Activated B cell treated with CpG ODN at 0.5 μM for 24 hours (primary cell): ENCODE measurements around the gene M1AP. TPM values are rescaled to one million over a fixed set of nuclear protein-coding genes. Genes with fewer than 3 reads are reported as not detected.

Experiments
- ATAC-seq: fragments of 200-7000 bp; cut with Tn5 transposase; one replicate; pipeline ENCODE4 v1.10.0; 2021; ENCODE audit warnings: low read depth, mild to moderate bottlenecking, moderate library complexity
- CTCF ChIA-PET: fragments of 350-600 bp; sonication (Branson Sonifier 250); formaldehyde crosslinking; loops from one replicate; lab custom pipeline; 2021; ENCODE audit warnings: antibody characterized with exemption; lab: Charles Lee
- POLR2A ChIA-PET: fragments of 350-600 bp; sonication (Branson Sonifier 250); formaldehyde crosslinking; loops from one replicate; lab custom pipeline; 2021; ENCODE audit warnings: antibody characterized with exemption; lab: Charles Lee
- DNase-seq: peaks from one replicate; pipeline ENCODE4 v3.0.0; 2022
- H3K27ac Mint-ChIP-seq: one replicate; pipeline ENCODE4 v1.8.0; 2020; ENCODE audit warnings: mixed read lengths
- H3K27me3 Mint-ChIP-seq: one replicate; pipeline ENCODE4 v1.8.0; 2021; ENCODE audit warnings: mixed read lengths
- H3K36me3 Mint-ChIP-seq: one replicate; pipeline ENCODE4 v1.8.0; 2021; ENCODE audit warnings: low read depth, mixed read lengths
- H3K4me1 Mint-ChIP-seq: one replicate; pipeline ENCODE4 v1.8.0; 2021; ENCODE audit warnings: mixed read lengths
- H3K4me3 Mint-ChIP-seq: one replicate; pipeline ENCODE4 v1.8.0; 2020; ENCODE audit warnings: mild to moderate bottlenecking, mixed read lengths
- H3K9me3 Mint-ChIP-seq: one replicate; pipeline ENCODE4 v1.8.0; 2020; ENCODE audit warnings: mixed read lengths
- CTCF ChIP-seq: fragments of 200-600 bp; IDR thresholded peaks from one replicate; pipeline ENCODE4 v1.8.0; 2022; ENCODE audit warnings: antibody characterized with exemption, mild to moderate bottlenecking
- intact Hi-C: fragments of 100-400 bp; cut with micrococcal nuclease; formaldehyde crosslinking; loops from one replicate; pipeline ENCODE4 v1.15.1; 2024
- total RNA-seq: library from RNA; stranded (reverse); gene quantifications from 2 replicates; pipeline ENCODE4 v1.2.3, GENCODE V29; 2022

M1AP gene
- total RNA-seq, 1 donor from 2014 or later, result not detected

- ATAC-seq, result peak; percentile 29
- CTCF ChIA-PET, result interaction anchor here (1.7 to 3.5 kb wide), 2 partner anchors 11 to 45 kb away, joined by 4 to 21 read pairs; no protein-coding TSS in a partner anchor
- intact Hi-C loops, result no loop called here
- Mint-ChIP-seq H3K27me3 (no peaks in the 10 kb centered on the region), H3K27ac (peak overlapping the region; percentile 46), H3K36me3 (no peaks in the 10 kb centered on the region), H3K9me3 (no peaks in the 10 kb centered on the region), H3K4me1 (peaks cover 37% of the 10 kb centered on the region), H3K4me3 (no peak overlapping the region)
- no peak for DNase-seq
- no peak for TF ChIP-seq CTCF
- POLR2A ChIA-PET, result interaction anchor here (1.1 to 1.6 kb wide), 6 partner anchors 21 to 163 kb away, joined by 3 to 5 read pairs (median 4); partner anchors contain the start of genes AUP1, CCDC142, HTRA2 and TTC31
These were observed 70.7 kb downstream of the M1AP start for GRCh38 chr2:74577448-74577847.

GRCh38 chr2:74576863-74577229 lies 71.3 kb downstream of the M1AP start:
- no peak for TF ChIP-seq CTCF
- no peaks in the 10 kb centered on the region for H3K27me3 Mint-ChIP-seq
- CTCF ChIA-PET, result interaction anchor here (1.1 to 3.5 kb wide), 4 partner anchors 11 to 242 kb away, joined by 3 to 21 read pairs (median 4); partner anchors contain the start of genes CCDC142 and TTC31
- H3K4me1 Mint-ChIP-seq, result peaks cover 37% of the 10 kb centered on the region
- peak overlapping the region; percentile 46 for H3K27ac Mint-ChIP-seq
- intact Hi-C loops, result no loop called here
- ATAC-seq (peak; percentile 22), DNase-seq (no peak)
- H3K36me3 Mint-ChIP-seq, result no peaks in the 10 kb centered on the region
- POLR2A ChIA-PET, result interaction anchor here (0.8 to 1.6 kb wide), 7 partner anchors 21 to 162 kb away, joined by 3 to 5 read pairs (median 4); partner anchors contain the start of genes AUP1, CCDC142, HTRA2 and TTC31
- H3K4me3 Mint-ChIP-seq, result no peak overlapping the region
- no peaks in the 10 kb centered on the region for H3K9me3 Mint-ChIP-seq

GRCh38 chr2:74576211-74576862 lies 71.8 kb downstream of the M1AP start:
- Mint-ChIP-seq H3K4me3 (no peak overlapping the region), H3K4me1 (peaks cover 37% of the 10 kb centered on the region), H3K9me3 (no peaks in the 10 kb centered on the region), H3K27me3 (no peaks in the 10 kb centered on the region), H3K36me3 (no peaks in the 10 kb centered on the region), H3K27ac (peak overlapping the region; percentile 46)
- DNase-seq, result no peak
- ATAC-seq, result no peak
- CTCF ChIA-PET, result interaction anchor here (1.1 to 3.5 kb wide), 4 partner anchors 12 to 241 kb away, joined by 3 to 21 read pairs (median 4); partner anchors contain the start of genes CCDC142 and TTC31
- no peak for TF ChIP-seq CTCF
- intact Hi-C loops, result no loop called here
- POLR2A ChIA-PET, result interaction anchor here (0.8 to 2.5 kb wide), 7 partner anchors 20 to 162 kb away, joined by 3 to 6 read pairs (median 5); partner anchors contain the start of genes AUP1, HTRA2 and WBP1

GRCh38 chr2:74575320-74575719 lies 72.8 kb downstream of the M1AP start:
- peaks cover 37% of the 10 kb centered on the region for H3K4me1 Mint-ChIP-seq
- POLR2A ChIA-PET, result interaction anchor here (1.1 to 2.5 kb wide), 5 partner anchors 20 to 154 kb away, joined by 3 to 6 read pairs (median 5); partner anchors contain the start of genes C2orf81 and HTRA2
- CTCF ChIA-PET, result interaction anchor here (2.4 to 3.5 kb wide), 2 partner anchors 10 to 13 kb away, joined by 11 to 21 read pairs; no protein-coding TSS in a partner anchor
- H3K9me3 Mint-ChIP-seq, result no peaks in the 10 kb centered on the region
- H3K36me3 Mint-ChIP-seq, result no peaks in the 10 kb centered on the region
- no peaks in the 10 kb centered on the region for H3K27me3 Mint-ChIP-seq
- no peak for TF ChIP-seq CTCF
- no peak overlapping the region for H3K4me3 Mint-ChIP-seq
- DNase-seq (no peak), ATAC-seq (no peak)
- no peak overlapping the region for H3K27ac Mint-ChIP-seq
- intact Hi-C loops, result no loop called here
